ENCODE measurements around the gene ITGA4. TPM values are rescaled to one million over a fixed set of nuclear protein-coding genes. Genes with fewer than 3 reads are reported as not detected.

Gene ITGA4
- total and polyA plus RNA-seq, 2 experiments from 2014 or later = 0.39 to 0.44 TPM

- no peaks in the 10 kb centered on the region for H3K27me3 ChIP-seq
- H3K4me3 ChIP-seq = no peak overlapping the region
- no peaks in the 10 kb centered on the region for H3K36me3 ChIP-seq
- no peak for DNase-seq (ENCODE audit: low read depth in 1 of 2, low spot score in 1 of 2)
- TF ChIP-seq CTCF (IDR thresholded peaks at IDR 0.05; ENCODE audit: low read depth, low read length) = no peak
- peaks cover 18% of the 10 kb centered on the region for H3K4me1 ChIP-seq (ENCODE audit: low read depth)
- peak overlapping the region; percentile 36 for H3K27ac ChIP-seq
- H3K9me3 ChIP-seq (ENCODE audit: low read depth) = no peaks in the 10 kb centered on the region
Measured at GRCh38 chr2:181471783-181472182, 14.6 kb downstream of the ITGA4 start.

GRCh38 chr2:181472990-181473389 is 15.8 kb downstream of the ITGA4 start:
- H3K27ac ChIP-seq = no peak overlapping the region
- no peak for TF ChIP-seq CTCF (IDR thresholded peaks at IDR 0.05; ENCODE audit: low read depth, low read length)
- no peaks in the 10 kb centered on the region for H3K36me3 ChIP-seq
- no peak for DNase-seq (ENCODE audit: low read depth in 1 of 2, low spot score in 1 of 2)
- no peaks in the 10 kb centered on the region for H3K27me3 ChIP-seq
- H3K4me3 ChIP-seq = no peak overlapping the region
- peaks cover 15% of the 10 kb centered on the region for H3K4me1 ChIP-seq (ENCODE audit: low read depth)
- no peaks in the 10 kb centered on the region for H3K9me3 ChIP-seq (ENCODE audit: low read depth)

GRCh38 chr2:181474222-181474881 is 17.2 kb downstream of the ITGA4 start:
- Histone ChIP-seq H3K27me3 (no peaks in the 10 kb centered on the region), H3K9me3 (ENCODE audit: low read depth) (no peaks in the 10 kb centered on the region), H3K4me3 (no peak overlapping the region), H3K27ac (no peak overlapping the region), H3K4me1 (ENCODE audit: low read depth) (peaks cover 6% of the 10 kb centered on the region), H3K36me3 (no peaks in the 10 kb centered on the region)
- TF ChIP-seq CTCF (IDR thresholded peaks at IDR 0.05; ENCODE audit: low read depth, low read length) = no peak
- no peak for DNase-seq (ENCODE audit: low read depth in 1 of 2, low spot score in 1 of 2)

- Histone ChIP-seq H3K4me1 (ENCODE audit: low read depth) (peaks cover 4% of the 10 kb centered on the region), H3K4me3 (no peak overlapping the region), H3K9me3 (ENCODE audit: low read depth) (no peaks in the 10 kb centered on the region), H3K27me3 (no peaks in the 10 kb centered on the region), H3K36me3 (no peaks in the 10 kb centered on the region), H3K27ac (no peak overlapping the region)
- no peak for DNase-seq (ENCODE audit: low read depth in 1 of 2, low spot score in 1 of 2)
- no peak for TF ChIP-seq CTCF (IDR thresholded peaks at IDR 0.05; ENCODE audit: low read depth, low read length)
Measured at GRCh38 chr2:181483211-181483610, 26.0 kb downstream of the ITGA4 start.

GRCh38 chr2:181483876-181484275 is 26.7 kb downstream of the ITGA4 start:
- Histone ChIP-seq H3K27me3 (no peaks in the 10 kb centered on the region), H3K4me1 (ENCODE audit: low read depth) (peaks cover 4% of the 10 kb centered on the region), H3K27ac (no peak overlapping the region), H3K9me3 (ENCODE audit: low read depth) (no peaks in the 10 kb centered on the region), H3K36me3 (no peaks in the 10 kb centered on the region), H3K4me3 (no peak overlapping the region)
- DNase-seq (ENCODE audit: low read depth in 1 of 2, low spot score in 1 of 2) = no peak
- TF ChIP-seq CTCF (IDR thresholded peaks at IDR 0.05; ENCODE audit: low read depth, low read length) = no peak

Data from cardiac muscle cell (in vitro differentiated cells and primary cell).